Activated CD4-positive, alpha-beta T cell treated with anti-CD3 and anti-CD28 coated beads, Interleukin-2, Interleukin-6, amounts not matched to agents 100 ng/mL and 50 ng/mL, durations not matched to agents 16 hours and 8 hours (primary cell): ENCODE measurements around the gene CDT1.
"Not testable (repeated sequence)": the region's sequence is repeated elsewhere in the genome, so short reads cannot be mapped to it uniquely, and the experiment has no call there.

Experiments
- DNase-seq: peaks from one replicate; pipeline ENCODE4 v3.0.0-alpha.2; 2020

Gene CDT1

GRCh38 chr16:88769617-88770460 is 33.8 kb upstream of the CDT1 start:
- peak; percentile 49 for DNase-seq

DNA sequence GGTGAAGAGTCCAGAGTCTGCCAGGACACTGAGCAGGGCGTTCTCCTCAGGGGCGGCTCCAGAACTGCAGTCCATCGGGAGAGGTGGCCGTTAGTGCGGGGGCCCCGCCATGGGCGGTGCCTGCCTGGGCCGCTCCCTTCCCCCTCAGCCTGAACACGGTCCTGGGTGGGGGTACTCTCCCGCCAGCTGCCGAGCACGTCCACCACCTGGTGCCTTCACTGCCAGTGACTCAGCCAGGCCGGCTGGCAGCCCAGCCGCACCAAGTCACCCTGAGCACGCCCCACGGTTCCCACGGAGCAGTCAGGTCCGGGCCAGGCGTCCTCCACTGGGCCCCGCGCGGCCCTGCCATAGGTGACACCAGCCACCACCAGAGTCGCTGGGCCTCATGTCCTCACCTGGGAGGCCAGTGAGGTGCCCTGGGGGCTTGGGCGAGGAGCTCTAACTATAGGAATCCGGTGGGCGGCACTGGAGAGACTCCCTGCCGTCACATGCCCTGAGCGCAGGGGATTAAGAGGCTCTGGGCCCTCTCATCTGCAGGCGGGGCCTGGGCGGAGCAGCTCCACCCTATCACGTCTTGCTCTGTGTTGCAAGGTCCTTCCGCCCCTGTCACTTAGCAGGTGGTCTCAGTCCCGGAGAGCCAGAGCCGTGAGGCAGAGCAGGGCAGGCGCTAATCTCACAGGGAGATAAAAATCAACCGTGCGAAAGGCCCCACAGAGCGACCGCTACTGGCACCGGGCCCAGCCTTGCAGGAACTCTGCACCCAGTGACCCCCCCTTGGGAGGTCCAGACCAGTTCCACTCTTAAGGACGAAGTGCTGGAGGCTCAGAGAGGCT is 32.9 kb upstream of the CDT1 start:
- no peak for DNase-seq

DNA sequence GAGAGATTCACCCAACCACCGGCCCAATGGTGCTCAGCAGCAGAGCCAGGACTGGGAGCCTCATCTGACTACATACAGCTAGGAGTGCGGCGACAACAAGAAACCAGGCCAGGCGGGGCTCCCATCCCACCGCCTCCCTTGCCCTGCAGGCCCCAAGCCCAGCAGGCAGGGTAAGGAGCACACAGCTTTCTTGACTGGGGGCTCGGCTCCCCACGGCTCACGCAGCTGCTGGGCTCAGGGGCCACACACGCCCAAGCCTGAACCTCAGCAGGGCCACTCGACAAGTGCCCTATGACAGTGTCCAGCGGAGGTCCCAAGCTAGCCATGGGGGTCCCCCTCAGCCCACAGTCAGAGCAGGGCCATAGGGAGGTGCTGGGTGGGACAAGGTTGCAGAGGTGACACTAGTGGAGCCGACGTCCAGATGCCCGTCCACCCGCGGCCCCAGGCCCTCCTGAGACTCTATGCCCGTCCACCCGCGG is 32.3 kb upstream of the CDT1 start:
- DNase-seq: no peak

- not testable (repeated sequence) for DNase-seq
Observed at GRCh38 chr16:88771781-88772180, 31.8 kb upstream of the CDT1 start.

DNA sequence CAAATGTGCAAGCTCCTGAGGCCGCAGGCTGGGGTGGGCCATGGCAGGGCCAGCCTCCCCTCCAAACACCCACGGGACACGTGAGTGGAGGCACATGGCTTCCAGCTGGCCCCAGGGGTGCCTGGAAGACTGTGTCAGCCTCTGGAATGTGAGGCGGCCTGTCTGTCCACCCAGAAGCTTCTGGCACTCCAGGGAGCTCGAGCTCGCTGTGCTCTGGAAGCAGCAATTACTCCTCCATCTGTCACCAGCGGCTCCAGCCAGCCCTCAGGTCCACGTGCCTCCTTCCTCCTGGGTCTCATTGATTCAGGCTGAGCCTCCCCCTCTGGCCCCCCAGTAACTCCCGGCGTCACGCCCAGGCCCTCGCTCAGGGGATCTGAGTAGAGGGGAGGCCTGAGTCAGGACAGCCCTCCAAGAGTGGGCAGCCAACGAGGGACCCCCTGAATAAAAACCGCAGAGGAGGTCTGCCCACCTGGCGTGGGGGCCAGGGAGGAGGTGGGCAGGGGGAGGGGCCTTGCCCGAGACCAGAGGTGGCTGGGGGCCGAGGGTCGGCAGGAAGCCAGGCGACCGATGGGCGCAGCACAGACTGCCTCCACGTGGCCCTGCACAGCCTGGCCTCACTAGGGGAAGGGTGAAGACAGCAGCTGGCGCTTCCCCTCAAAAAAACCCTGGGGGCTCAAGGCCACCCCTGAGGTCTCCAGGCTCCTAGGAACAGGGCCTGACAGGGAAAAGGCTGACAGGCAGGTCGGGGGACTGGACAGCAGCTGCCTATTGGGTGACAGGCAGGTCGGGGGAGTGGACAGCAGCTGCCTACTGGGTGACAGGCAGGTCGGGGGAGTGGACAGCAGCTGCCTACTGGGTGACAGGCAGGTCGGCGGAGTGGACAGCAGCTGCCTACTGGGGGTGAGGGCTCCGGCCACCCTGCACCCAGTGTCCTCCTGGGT is 30.4 kb upstream of the CDT1 start:
- DNase-seq: no peak

GRCh38 chr16:88773812-88774291 is 29.7 kb upstream of the CDT1 start:
- DNase-seq: no peak

GRCh38 chr16:88774544-88775393 is 28.8 kb upstream of the CDT1 start:
- no peak for DNase-seq

DNA sequence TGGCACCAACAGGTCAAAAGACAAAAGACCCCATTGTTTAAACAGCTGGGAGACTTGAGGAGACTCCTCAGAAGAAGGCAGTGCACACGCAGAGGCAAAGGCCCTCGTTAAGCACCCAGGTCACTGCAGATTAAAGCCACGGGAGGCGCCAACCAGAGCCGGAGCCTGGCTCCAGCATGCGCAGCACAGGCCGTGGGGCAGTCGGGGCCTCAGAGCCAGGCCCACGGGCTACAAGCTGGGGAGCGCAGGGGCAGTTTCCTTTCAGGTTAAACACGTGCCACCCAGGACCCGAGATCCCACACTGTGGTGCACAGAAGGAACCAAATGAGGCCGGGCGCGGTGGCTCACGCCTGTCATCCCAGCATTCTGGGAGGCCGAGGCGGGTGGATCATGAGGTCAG is 27.8 kb upstream of the CDT1 start:
- DNase-seq: no peak

GRCh38 chr16:88777471-88778270 is 25.9 kb upstream of the CDT1 start:
- DNase-seq: no peak

GRCh38 chr16:88778271-88778525 is 25.4 kb upstream of the CDT1 start:
- DNase-seq: no peak

- DNase-seq: no peak
Observed at GRCh38 chr16:88778541-88779065, 25.0 kb upstream of the CDT1 start.

- DNase-seq: no peak
Observed at GRCh38 chr16:88779406-88780141, 24.0 kb upstream of the CDT1 start.

DNA sequence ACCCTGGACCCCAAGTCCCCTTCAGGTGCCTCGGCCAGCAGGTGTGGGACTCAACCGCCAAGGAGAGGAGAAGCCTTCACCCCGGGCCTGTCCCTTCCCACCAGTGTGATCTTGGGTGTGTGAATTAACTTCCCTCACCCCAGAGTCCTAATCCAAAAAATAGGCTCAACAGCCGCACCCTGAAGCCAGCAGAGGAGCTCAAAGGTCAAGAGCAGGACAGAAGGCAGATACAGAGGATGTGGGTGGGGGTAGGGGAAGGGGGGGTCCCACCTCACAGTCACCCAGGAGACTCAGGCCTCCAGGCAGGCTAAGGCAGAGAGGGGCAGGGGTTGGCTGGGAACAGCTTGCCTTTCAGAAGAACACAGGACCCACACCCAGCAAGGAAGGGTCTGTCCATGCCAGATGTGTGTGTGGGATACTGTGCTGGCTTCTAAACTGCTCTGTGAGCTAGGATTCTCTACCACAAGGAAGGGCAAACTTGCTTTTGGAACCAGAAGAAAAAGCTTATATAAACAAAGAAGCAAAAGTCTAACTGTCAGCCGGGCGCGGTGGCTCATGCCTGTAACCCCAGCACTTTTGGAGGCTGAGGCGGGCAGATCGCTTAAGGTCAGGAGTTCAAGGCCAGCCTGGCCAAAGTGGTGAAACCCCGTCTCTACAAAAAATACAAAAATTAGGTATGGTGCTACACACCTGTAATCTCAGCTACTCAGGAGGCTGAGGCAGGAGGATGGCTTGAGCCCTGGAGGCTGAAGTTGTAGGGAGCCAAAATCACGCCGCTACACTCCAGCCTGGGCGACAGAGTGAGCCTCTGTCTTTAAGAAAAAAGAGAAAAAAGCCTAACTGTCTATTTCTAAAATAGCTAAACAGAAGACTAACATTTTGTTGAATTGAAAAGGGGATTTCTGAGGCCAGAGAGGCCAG is 23.2 kb upstream of the CDT1 start:
- no peak for DNase-seq

DNA sequence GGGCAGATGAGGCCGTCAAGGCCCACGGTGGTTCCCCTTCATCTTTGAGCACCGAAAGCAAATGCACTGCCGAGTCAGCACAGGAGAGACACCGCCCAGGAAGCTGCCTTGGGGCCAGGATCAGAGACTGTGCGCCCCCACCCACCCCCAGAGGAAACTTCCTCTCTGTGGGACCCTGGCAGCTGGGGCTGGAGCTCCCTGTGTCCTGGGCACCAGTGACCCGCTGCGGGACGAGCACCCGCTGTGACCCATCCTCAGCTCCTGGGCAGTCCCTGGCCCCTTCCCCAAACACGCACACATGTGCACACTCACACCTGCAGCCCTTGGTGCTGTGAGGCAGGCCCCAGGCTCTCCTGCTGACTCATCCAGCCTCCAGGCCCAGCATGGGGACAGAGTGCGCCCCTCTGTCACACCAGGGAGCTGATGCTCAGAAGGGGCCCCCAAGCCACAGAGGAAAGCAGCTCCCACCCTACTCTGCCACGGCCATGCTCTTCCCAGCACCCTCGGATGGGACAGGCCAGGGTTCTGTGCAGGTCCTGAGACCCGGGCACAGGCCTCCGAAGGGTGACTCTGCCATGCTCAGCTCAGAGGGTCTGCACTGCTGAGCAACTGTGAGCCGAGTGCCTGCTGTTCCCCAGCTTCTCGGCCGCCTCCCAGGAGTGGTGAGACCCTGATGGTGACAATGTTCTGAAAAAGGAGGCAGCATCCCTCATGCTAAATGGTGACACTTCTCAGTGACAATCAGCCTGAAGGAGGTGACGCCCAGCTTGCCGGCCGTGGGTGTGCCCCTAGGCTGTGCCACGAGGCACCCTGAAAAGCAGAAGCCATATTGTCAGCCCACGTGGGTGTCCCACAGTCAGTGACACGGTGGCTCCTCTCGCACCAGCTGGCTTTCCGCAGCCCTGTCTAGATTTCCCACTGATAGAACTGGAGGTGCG is 22.2 kb upstream of the CDT1 start:
- peak; percentile 87 for DNase-seq

GRCh38 chr16:88782454-88783390 is 20.9 kb upstream of the CDT1 start:
- peak; percentile 92 for DNase-seq

- DNase-seq: peak; percentile 48
Observed at GRCh38 chr16:88783391-88784073, 20.1 kb upstream of the CDT1 start.
